ENCODE results near the gene EME1.
"Not testable (repeated sequence)": the region's sequence is repeated elsewhere in the genome, so short reads cannot be mapped to it uniquely, and the experiment has no call there.

Gene EME1

GRCh38 chr17:50396261-50397110 is 23.5 kb downstream of the EME1 start:
- DNase-seq: peak; percentile 15

- peak; percentile 94 for DNase-seq
Measured at GRCh38 chr17:50397111-50397918, 24.3 kb downstream of the EME1 start, which contains the start of gene LRRC59. Gene LRRC59 (minus strand): TSS chr17:50397523. CDS start chr17:50397317, 206 bp downstream.

GRCh38 chr17:50397919-50398285 is 24.9 kb downstream of the EME1 start:
- no peak for DNase-seq

GRCh38 chr17:50398672-50399071 is 25.6 kb downstream of the EME1 start:
- not testable (repeated sequence) for DNase-seq

- DNase-seq: not testable (repeated sequence)
Measured at GRCh38 chr17:50399591-50399990, 26.6 kb downstream of the EME1 start.

- DNase-seq: not testable (repeated sequence)
Measured at GRCh38 chr17:50405351-50405750, 32.3 kb downstream of the EME1 start.

GRCh38 chr17:50406578-50406977 is 33.5 kb downstream of the EME1 start:
- no peak for DNase-seq

- no peak for DNase-seq
Measured at GRCh38 chr17:50407921-50408320, 34.9 kb downstream of the EME1 start.

- no peak for DNase-seq
Measured at GRCh38 chr17:50412188-50412732, 39.2 kb downstream of the EME1 start.

- DNase-seq: no peak
Measured at GRCh38 chr17:50414808-50415207, 41.8 kb downstream of the EME1 start.

- DNase-seq: not testable (repeated sequence)
Measured at GRCh38 chr17:50419577-50419976, 46.5 kb downstream of the EME1 start.

GRCh38 chr17:50420419-50421112 is 47.5 kb downstream of the EME1 start:
- DNase-seq: no peak

- DNase-seq: peak; percentile 18
Measured at GRCh38 chr17:50421308-50422051, 48.5 kb downstream of the EME1 start.

GRCh38 chr17:50422738-50423137 is 49.7 kb downstream of the EME1 start:
- no peak for DNase-seq

GRCh38 chr17:50423553-50424159 is 50.6 kb downstream of the EME1 start:
- DNase-seq: no peak

GRCh38 chr17:50424246-50424995 is 51.4 kb downstream of the EME1 start:
- DNase-seq: no peak

- DNase-seq: no peak
Measured at GRCh38 chr17:50424996-50425681, 52.1 kb downstream of the EME1 start.

GRCh38 chr17:50425682-50426471 is 52.8 kb downstream of the EME1 start, which contains the start of gene ACSF2:
Gene ACSF2 (plus strand): TSS chr17:50426218. CDS start chr17:50426262, 44 bp downstream.
- DNase-seq: peak; percentile 75

GRCh38 chr17:50426472-50426782 is 53.4 kb downstream of the EME1 start:
- no peak for DNase-seq

Data from CD4-positive, alpha-beta T cell treated with Interleukin-21 for 1 hour (primary cell).